Measurements from ENCODE around the gene TSPYL2. TPM values are rescaled to one million over a fixed set of nuclear protein-coding genes. Genes with fewer than 3 reads are reported as not detected.
A peak's percentile ranks its signal among the peaks of the same experiment; 100 is the strongest.

The TSPYL2 gene
- total and polyA plus RNA-seq, 2 donors (not counting 1 experiment from before 2014, with no cell fraction given): 101 to 126 TPM

DNA sequence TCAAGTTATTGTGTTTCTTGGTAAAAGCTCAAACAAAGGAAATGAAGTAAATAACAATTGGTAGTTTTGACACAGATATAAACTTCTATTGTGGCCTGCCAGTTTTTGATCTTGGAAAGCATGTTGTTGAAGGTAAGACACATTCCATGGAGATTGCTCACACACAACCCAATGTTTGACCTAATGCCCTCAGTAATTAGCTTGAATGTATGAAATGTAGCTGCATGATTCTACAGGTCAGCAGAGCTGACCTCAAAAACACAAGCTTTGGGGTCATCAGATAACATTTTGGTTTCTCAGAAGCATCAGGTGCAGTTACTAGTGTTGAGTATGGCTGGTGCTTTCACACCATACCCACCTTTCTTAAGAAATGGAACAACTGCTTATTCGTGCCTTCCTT is 17.1 kb upstream of the TSPYL2 start:
- no peaks in the 10 kb centered on the region for H4K20me1 ChIP-seq (ENCODE audit: control insufficient read depth, insufficient read depth, low read length, poor library complexity, severe bottlenecking)
- no peaks in the 10 kb centered on the region for H3K36me3 ChIP-seq (replicated peaks in 1 of 2; ENCODE audit: control extremely low read depth in 1 of 2, control insufficient read depth in 1 of 2, extremely low read depth in 1 of 2, insufficient read depth in 2 of 2, low read length in 1 of 2)
- POLR2A ChIA-PET: no interaction called here
- Mint-ChIP-seq H3K4me3 (no peak overlapping the region), H3K4me1 (no peaks in the 10 kb centered on the region), H3K27me3 (no peaks in the 10 kb centered on the region), H3K27ac (no peak overlapping the region), H3K9me3 (ENCODE audit: insufficient read depth) (no peaks in the 10 kb centered on the region)
- H3K79me2 ChIP-seq (ENCODE audit: control insufficient read depth, insufficient read depth, low read length): no peaks in the 10 kb centered on the region
- WGBS (ENCODE audit: insufficient coverage): no CpG with 5 or more reads among the region's 1 CpG
- no peaks in the 10 kb centered on the region for H3K9me3 ChIP-seq (ENCODE audit: control extremely low read depth in 1 of 3, control insufficient read depth in 2 of 3, insufficient read depth in 1 of 3, low read length in 2 of 3)
- H2AFZ ChIP-seq (ENCODE audit: insufficient read depth, low read depth, low read length, poor library complexity, severe bottlenecking): no peak overlapping the region
- intact Hi-C loops (cut with micrococcal nuclease): no loop called here
- no peak for TF ChIP-seq EZH2 (IDR thresholded peaks at IDR 0.05; ENCODE audit: borderline replicate concordance, insufficient read depth, low read depth, low read length, poor library complexity, severe bottlenecking)
- H3K4me1 ChIP-seq (ENCODE audit: control insufficient read depth in 2 of 2, insufficient read depth in 2 of 2, low read length in 2 of 2): no peaks in the 10 kb centered on the region
- H3K9ac ChIP-seq (ENCODE audit: low read length): no peak overlapping the region
- no peak overlapping the region for H3K4me3 ChIP-seq (ENCODE audit: control extremely low read depth in 1 of 5, extremely low read depth in 1 of 5, insufficient read depth in 1 of 5, low read depth in 2 of 5, low read length in 4 of 5)
- no peak for DNase-seq
- H3K27ac ChIP-seq (ENCODE audit: low read length in 2 of 2): no peak overlapping the region
- no peaks in the 10 kb centered on the region for H3K27me3 ChIP-seq (replicated peaks in 1 of 4; ENCODE audit: control extremely low read depth in 1 of 4, control insufficient read depth in 3 of 4, insufficient read depth in 4 of 4, low read length in 3 of 4)
- no peak for ATAC-seq (ENCODE audit: low read depth)
- H3K4me2 ChIP-seq (replicated peaks; ENCODE audit: low read depth, low read length, poor library complexity, severe bottlenecking): no peak overlapping the region
- CTCF ChIA-PET: interaction anchor here (0.6 kb wide), 1 partner anchor 1619 kb away, joined by 3 read pairs; no protein-coding TSS in a partner anchor

DNA sequence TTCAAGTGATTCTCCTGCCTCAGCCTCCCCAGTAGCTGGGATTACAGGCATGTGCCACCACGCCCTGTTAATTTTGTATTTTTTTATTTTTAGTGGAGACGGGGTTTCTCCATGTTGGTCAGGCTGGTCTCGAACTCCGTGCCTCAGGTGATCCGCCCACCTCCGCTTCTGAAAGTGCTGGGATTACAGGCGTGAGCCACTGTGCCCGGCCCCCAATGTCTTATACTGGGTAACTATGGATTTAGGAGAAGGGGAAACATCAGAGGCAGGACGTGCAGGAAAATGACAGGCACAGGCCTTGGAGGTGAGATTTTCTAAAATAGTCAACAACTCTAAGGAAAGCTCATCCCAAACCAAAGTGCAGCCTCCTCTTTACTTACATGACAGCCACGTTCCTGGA is 11.1 kb upstream of the TSPYL2 start:
- peak overlapping the region; percentile 96 for H3K27ac Mint-ChIP-seq
- no peak overlapping the region for H3K4me3 Mint-ChIP-seq

More for the DNA sequence above, 11.1 kb upstream of the TSPYL2 start:
- Histone ChIP-seq H3K9ac (ENCODE audit: low read length) (no peak overlapping the region), H3K27ac (ENCODE audit: low read length in 2 of 2) (no peak overlapping the region), H3K36me3 (replicated peaks in 1 of 2; ENCODE audit: control extremely low read depth in 1 of 2, control insufficient read depth in 1 of 2, extremely low read depth in 1 of 2, insufficient read depth in 2 of 2, low read length in 1 of 2) (no peaks in the 10 kb centered on the region), H3K4me2 (replicated peaks; ENCODE audit: low read depth, low read length, poor library complexity, severe bottlenecking) (no peak overlapping the region), H2AFZ (ENCODE audit: insufficient read depth, low read depth, low read length, poor library complexity, severe bottlenecking) (peak overlapping the region; percentile 93), H3K27me3 (replicated peaks in 1 of 4; ENCODE audit: control extremely low read depth in 1 of 4, control insufficient read depth in 3 of 4, insufficient read depth in 4 of 4, low read length in 3 of 4) (no peaks in the 10 kb centered on the region), H3K79me2 (ENCODE audit: control insufficient read depth, insufficient read depth, low read length) (no peaks in the 10 kb centered on the region), H3K4me1 (ENCODE audit: control insufficient read depth in 2 of 2, insufficient read depth in 2 of 2, low read length in 2 of 2) (peaks cover 9 to 12% of the 10 kb centered on the region in 2 donors), H3K9me3 (ENCODE audit: control extremely low read depth in 1 of 3, control insufficient read depth in 2 of 3, insufficient read depth in 1 of 3, low read length in 2 of 3) (no peaks in the 10 kb centered on the region), H4K20me1 (ENCODE audit: control insufficient read depth, insufficient read depth, low read length, poor library complexity, severe bottlenecking) (no peaks in the 10 kb centered on the region), H3K4me3 (ENCODE audit: control extremely low read depth in 1 of 5, extremely low read depth in 1 of 5, insufficient read depth in 1 of 5, low read depth in 2 of 5, low read length in 4 of 5) (no peak overlapping the region)
- DNase-seq (no peak), ATAC-seq (ENCODE audit: low read depth) (no peak)
- no CpG with 5 or more reads among the region's 10 CpGs for WGBS (ENCODE audit: insufficient coverage)
- ChIA-PET CTCF (interaction anchor here (1.5 to 4.5 kb wide), 2 partner anchors 11 to 18 kb away, joined by 6 to 39 read pairs; partner anchors contain the start of gene TSPYL2), POLR2A (interaction anchor here (1.9 kb wide), 1 partner anchor 11 kb away, joined by 30 read pairs; the partner anchor contains the start of gene TSPYL2)
- Mint-ChIP-seq H3K27me3 (no peaks in the 10 kb centered on the region), H3K4me1 (peaks cover 13% of the 10 kb centered on the region), H3K9me3 (ENCODE audit: insufficient read depth) (no peaks in the 10 kb centered on the region)
- intact Hi-C loops (cut with micrococcal nuclease): loop anchor here (1.0 to 10.0 kb wide), 5 partner anchors 11 to 244 kb away; partner anchors contain the start of genes KDM5C and TSPYL2
- TF ChIP-seq CTCF (IDR thresholded peaks at IDR 0.05): no peak
- TF ChIP-seq EZH2 (IDR thresholded peaks at IDR 0.05; ENCODE audit: borderline replicate concordance, insufficient read depth, low read depth, low read length, poor library complexity, severe bottlenecking): no peak
